PC-3 (cell line): ENCODE results near the gene QSER1. TPM values are rescaled to one million over a fixed set of nuclear protein-coding genes. Genes with fewer than 3 reads are reported as not detected.

Source experiments
- ATAC-seq: fragments of 200-7000 bp; cut with Tn5 transposase; 2 replicates; pipeline ENCODE4 v1.9.1; 2020; ENCODE audit warnings: mild to moderate bottlenecking, moderate library complexity
- BruUV-seq: library from RNA; stranded (reverse); fragments of 400-500 nt; replicated peaks from 2 replicates; lab custom pipeline; 2021; lab: Mats Ljungman, UMichigan
- CTCF ChIA-PET: fragments of 300-600 bp; sonication (Branson Sonifier 250); formaldehyde crosslinking; loops from one replicate; lab custom pipeline; 2022; ENCODE audit warnings: antibody characterized with exemption; lab: Charles Lee
- POLR2A ChIA-PET: fragments of 300-600 bp; sonication (Branson Sonifier 250); formaldehyde crosslinking; loops from one replicate; lab custom pipeline; 2022; ENCODE audit warnings: antibody characterized with exemption; ENCODE audit not compliant: unreplicated experiment; lab: Charles Lee
- DNase-seq: peaks from one replicate; pipeline ENCODE4 v3.0.0-alpha.2; 2015
- H2AFZ ChIP-seq: fragments of 300-600 bp; sonication (generic); 2 replicates; pipeline ENCODE4 v1.6.0; 2016; ENCODE audit warnings: antibody characterized with exemption, low read length
- H3F3A ChIP-seq: fragments of 300-600 bp; sonication (generic); one replicate; pipeline ENCODE4 v1.6.0; 2017; ENCODE audit warnings: antibody characterized with exemption, low read length, control low read depth, mild to moderate bottlenecking; ENCODE audit not compliant: unreplicated experiment
- H3K27ac ChIP-seq: fragments of 300-600 bp; sonication (generic); 2 replicates; pipeline ENCODE4 v1.5.1; 2016; ENCODE audit warnings: mild to moderate bottlenecking, low read length
- H3K27me3 ChIP-seq: fragments of 300-600 bp; sonication (generic); 2 replicates; pipeline ENCODE4 v1.6.1; 2016; ENCODE audit warnings: low read length, mixed read lengths
- H3K36me3 ChIP-seq: fragments of 300-600 bp; sonication (generic); 2 replicates; pipeline ENCODE4 v1.6.1; 2016; ENCODE audit warnings: low read depth, mixed run types, low read length, mixed read lengths
- H3K4me1 ChIP-seq: fragments of 300-600 bp; sonication (generic); 2 replicates; pipeline ENCODE4 v1.5.1; 2016; ENCODE audit warnings: low read length; ENCODE audit not compliant: insufficient read depth
- H3K4me2 ChIP-seq: fragments of 300-600 bp; sonication (generic); 2 replicates; pipeline ENCODE4 v1.6.0; 2016; ENCODE audit warnings: low read length
- H3K4me3 ChIP-seq: fragments of 300-600 bp; sonication (generic); 2 replicates; pipeline ENCODE4 v1.5.1; 2016; ENCODE audit warnings: mild to moderate bottlenecking, low read length, mixed read lengths
- H3K79me2 ChIP-seq: fragments of 300-600 bp; sonication (generic); 2 replicates; pipeline ENCODE4 v1.6.1; 2017; ENCODE audit warnings: low read length, mixed read lengths
- H3K9ac ChIP-seq: fragments of 300-600 bp; sonication (generic); 2 replicates; pipeline ENCODE4 v1.6.0; 2016; ENCODE audit warnings: mild to moderate bottlenecking, low read length
- H3K9me2 ChIP-seq: fragments of 300-600 bp; sonication (generic); replicated peaks from 2 replicates; pipeline ENCODE4 v1.6.1; 2016; ENCODE audit warnings: mixed run types, low read length, mixed read lengths
- H3K9me3 ChIP-seq: fragments of 300-600 bp; sonication (generic); 2 replicates; pipeline ENCODE4 v1.6.1; 2016; ENCODE audit warnings: low read length, mixed read lengths
- H4K20me1 ChIP-seq: fragments of 300-600 bp; sonication (generic); 2 replicates; pipeline ENCODE4 v1.6.1; 2016; ENCODE audit warnings: low read length, mixed read lengths
- CTCF ChIP-seq: fragments of 300-600 bp; sonication (generic); conservative IDR thresholded peaks from 2 replicates; pipeline ENCODE4 v1.5.1; 2017; ENCODE audit warnings: antibody characterized with exemption, low read depth, mild to moderate bottlenecking, low read length
- EZH2 ChIP-seq: fragments of 300-600 bp; sonication (generic); IDR thresholded peaks from one replicate; pipeline ENCODE4 v1.6.1; 2017; ENCODE audit warnings: antibody characterized with exemption, mild to moderate bottlenecking, low read length; ENCODE audit not compliant: unreplicated experiment
- EZH2phosphoT487 ChIP-seq: fragments of 300-600 bp; sonication (generic); IDR thresholded peaks from 2 replicates; pipeline ENCODE4 v1.6.1; 2018; ENCODE audit warnings: mild to moderate bottlenecking, antibody characterized with exemption, low read length, borderline replicate concordance
- intact Hi-C: fragments of 100-400 bp; cut with micrococcal nuclease; formaldehyde crosslinking; loops from 2 replicates; pipeline ENCODE4 v1.9.0; 2023
- total RNA-seq: library from RNA; depleted of rRNA; stranded (reverse); fragments of >200 nt; gene quantifications from 2 replicates; pipeline ENCODE4 v1.2.3, GENCODE V29; 2014

Gene QSER1
- total RNA-seq, 1 experiment from 2014 or later = 19.4 TPM

GRCh38 chr11:32883421-32883820 lies 9.2 kb upstream of the QSER1 start:
- POLR2A ChIA-PET = no interaction called here
- H2AFZ ChIP-seq = no peak overlapping the region

GRCh38 chr11:32884023-32884422 lies 8.6 kb upstream of the QSER1 start:
- CTCF ChIA-PET = no interaction called here
- Histone ChIP-seq H3K4me1 (no peaks in the 10 kb centered on the region), H3K4me3 (no peak overlapping the region), H4K20me1 (no peaks in the 10 kb centered on the region), H3K9me3 (no peaks in the 10 kb centered on the region), H2AFZ (no peak overlapping the region), H3K4me2 (no peak overlapping the region), H3K9ac (no peak overlapping the region), H3K79me2 (no peaks in the 10 kb centered on the region), H3K27ac (no peak overlapping the region), H3K36me3 (no peaks in the 10 kb centered on the region), H3K27me3 (no peaks in the 10 kb centered on the region), H3K9me2 (no peaks in the 10 kb centered on the region), H3F3A (no peaks in the 10 kb centered on the region)
- POLR2A ChIA-PET = no interaction called here
- no peak for DNase-seq
- ATAC-seq = no peak
- BruUV-seq = no TSS peak
- TF ChIP-seq CTCF = no peak
- TF ChIP-seq EZH2 = no peak
- no peak for TF ChIP-seq EZH2phosphoT487
- intact Hi-C loops = no loop called here

More at GRCh38 chr11:32883421-32883820, 9.2 kb upstream of the QSER1 start:
- DNase-seq (no peak), ATAC-seq (no peak)
- Histone ChIP-seq H3K27me3 (no peaks in the 10 kb centered on the region), H3K9me3 (no peaks in the 10 kb centered on the region), H3K4me1 (no peaks in the 10 kb centered on the region), H3F3A (no peaks in the 10 kb centered on the region), H3K4me3 (no peak overlapping the region), H3K36me3 (no peaks in the 10 kb centered on the region), H3K9ac (no peak overlapping the region), H4K20me1 (no peaks in the 10 kb centered on the region), H3K9me2 (no peaks in the 10 kb centered on the region), H3K4me2 (no peak overlapping the region), H3K27ac (no peak overlapping the region), H3K79me2 (no peaks in the 10 kb centered on the region)
- BruUV-seq = no TSS peak
- CTCF ChIA-PET = no interaction called here
- intact Hi-C loops = no loop called here
- TF ChIP-seq EZH2phosphoT487 (no peak), CTCF (no peak), EZH2 (no peak)

GRCh38 chr11:32884770-32885384 lies 7.7 kb upstream of the QSER1 start:
- no TSS peak for BruUV-seq
- DNase-seq = peak; percentile 22
- CTCF ChIA-PET = no interaction called here

More at GRCh38 chr11:32884770-32885384, 7.7 kb upstream of the QSER1 start:
- Histone ChIP-seq H3K9me3 (no peaks in the 10 kb centered on the region), H2AFZ (no peak overlapping the region), H3K4me3 (no peak overlapping the region), H3F3A (no peaks in the 10 kb centered on the region), H3K27ac (no peak overlapping the region), H4K20me1 (no peaks in the 10 kb centered on the region), H3K4me2 (no peak overlapping the region), H3K9me2 (no peaks in the 10 kb centered on the region), H3K4me1 (no peaks in the 10 kb centered on the region), H3K9ac (no peak overlapping the region), H3K27me3 (no peaks in the 10 kb centered on the region), H3K79me2 (no peaks in the 10 kb centered on the region), H3K36me3 (no peaks in the 10 kb centered on the region)
- TF ChIP-seq CTCF (peak; percentile 69), EZH2phosphoT487 (no peak)
- peak; percentile 76 for ATAC-seq
- intact Hi-C loops = no loop called here
- POLR2A ChIA-PET = no interaction called here
